ENCODE measurements around the gene JARID2. TPM values are rescaled to one million over a fixed set of nuclear protein-coding genes. Genes with fewer than 3 reads are reported as not detected.

The JARID2 gene
- total and polyA plus RNA-seq, 2 of the 13 experiments (the other 11 are each of a cell fraction or from before 2014, with no cell fraction given): 7.5 to 10.3 TPM

DNA sequence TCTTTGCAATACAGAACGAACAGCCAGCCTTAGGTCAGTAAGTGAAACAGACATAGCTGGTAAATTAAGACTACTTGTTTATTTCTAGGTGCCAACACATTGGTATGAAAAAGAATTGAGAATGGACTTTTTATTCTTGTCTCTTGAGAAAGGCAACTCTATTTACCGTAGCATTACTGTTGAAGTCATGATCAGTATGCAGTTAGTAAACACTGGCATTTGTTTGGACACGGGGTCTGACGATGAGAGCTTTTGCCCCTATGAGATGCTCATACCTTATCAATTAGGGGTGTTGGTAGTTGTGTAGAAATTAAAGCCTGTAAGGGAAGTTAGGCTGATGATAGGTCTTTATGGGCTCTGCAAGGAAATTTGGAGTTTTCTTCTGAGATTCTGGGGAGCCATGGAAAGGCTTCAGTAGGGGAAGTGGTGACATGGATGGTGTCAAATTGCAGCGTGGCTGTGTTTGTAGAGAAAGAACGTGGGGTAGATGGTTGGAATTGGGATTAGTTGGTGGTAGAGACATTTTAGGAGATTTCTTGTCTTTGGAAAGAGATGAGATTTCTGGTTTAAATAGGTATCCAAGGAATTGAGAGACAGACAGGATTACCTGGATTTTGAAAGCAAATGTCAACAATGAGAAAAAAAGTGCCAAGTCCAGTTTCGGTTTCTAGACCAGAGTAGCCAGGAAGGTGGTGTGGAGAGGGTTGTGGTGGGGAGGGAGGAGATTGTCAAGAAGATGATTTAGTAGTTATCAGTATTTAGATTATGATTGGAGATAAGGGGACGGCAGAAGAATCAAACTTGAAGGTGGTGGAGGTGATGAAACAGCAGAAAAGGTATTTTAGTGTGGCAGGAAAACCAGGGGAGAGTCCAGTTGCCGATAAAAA is 116.6 kb downstream of the JARID2 start:
- peaks cover 49% of the 10 kb centered on the region for H3K79me2 ChIP-seq (ENCODE audit: insufficient read depth, low read length)
- no peaks in the 10 kb centered on the region for H3K36me3 ChIP-seq (replicated peaks in 1 of 2; ENCODE audit: control insufficient read depth in 1 of 2, insufficient read depth in 2 of 2, low read length in 2 of 2)
- peaks cover 20% of the 10 kb centered on the region for H4K20me1 ChIP-seq (ENCODE audit: insufficient read depth, low read length)
- peak overlapping the region; percentile 4 for H3K27ac ChIP-seq (ENCODE audit: extremely low read length, insufficient read depth, low read length)
- no peak overlapping the region for H2AFZ ChIP-seq (ENCODE audit: low read length)
- in situ Hi-C loops (cut with HindIII; ENCODE audit: extremely low pct_ligation_motif_present, low pct_unique_long_range_greater_than_20kb): no loop called here
- H3K27me3 ChIP-seq (ENCODE audit: control insufficient read depth in 1 of 2, insufficient read depth in 2 of 2, low read length in 2 of 2): no peaks in the 10 kb centered on the region
- H3K4me2 ChIP-seq (ENCODE audit: low read depth, low read length): peak overlapping the region; percentile 74
- intact Hi-C loops (cut with micrococcal nuclease; ENCODE audit: unreplicated experiment): no loop called here
- ChIA-PET POLR2A (no interaction called here), CTCF (ENCODE audit: low intra/inter-chr PET ratio, low total read pairs) (no interaction called here)
- peak; percentile 87 for ATAC-seq
- peak overlapping the region; percentile 7; the same call in 1 of the 2 replicates for H3K9ac ChIP-seq (ENCODE audit: insufficient read depth, low read depth, low read length)
- 14% methylated on average over 9 of the region's 9 CpGs for WGBS (ENCODE audit: low lambda C conversion rate)
- peak; percentile 59 for DNase-seq (ENCODE audit: low spot score)
- H3K9me3 ChIP-seq (ENCODE audit: low read length): no peaks in the 10 kb centered on the region
- H3K4me1 ChIP-seq (ENCODE audit: insufficient read depth, low read length): peaks cover 42% of the 10 kb centered on the region
- FAIRE-seq: no peak
- no TSS peak for BruUV-seq (replicated peaks)
- H3K4me3 ChIP-seq (replicated peaks in 1 of 3; ENCODE audit: insufficient read depth in 1 of 3, low read depth in 2 of 3, low read length in 3 of 3): peak overlapping the region; percentile 18 to 34 (median 27); a peak in 4 of 6 replicates
- TF ChIP-seq SOX6 (IDR thresholded peaks at IDR 0.05): no peak
- peak; percentile 44; the same call in 1 of the 2 replicates for TF ChIP-seq SOX6 (CRISPR knock-in tag; IDR thresholded peaks at IDR 0.05)
- TF ChIP-seq PHF8 (CRISPR knock-in tag; IDR thresholded peaks at IDR 0.05): no peak
- TF ChIP-seq ZMYM3 (CRISPR knock-in tag; IDR thresholded peaks at IDR 0.05): peak; percentile 11; the same call in 1 of the 2 replicates
- TF ChIP-seq NFKB2 (CRISPR knock-in tag; IDR thresholded peaks at IDR 0.05; ENCODE audit: borderline replicate concordance): no peak
- TF ChIP-seq SAFB2 (CRISPR knock-in tag; IDR thresholded peaks at IDR 0.05; ENCODE audit: borderline replicate concordance, low read depth): no peak
- no peak for TF ChIP-seq ZNF713 (CRISPR knock-in tag; IDR thresholded peaks at IDR 0.05)
- TF ChIP-seq ZNF782 (CRISPR knock-in tag; IDR thresholded peaks at IDR 0.05; ENCODE audit: borderline replicate concordance): no peak
- TF ChIP-seq, protein P1, sequence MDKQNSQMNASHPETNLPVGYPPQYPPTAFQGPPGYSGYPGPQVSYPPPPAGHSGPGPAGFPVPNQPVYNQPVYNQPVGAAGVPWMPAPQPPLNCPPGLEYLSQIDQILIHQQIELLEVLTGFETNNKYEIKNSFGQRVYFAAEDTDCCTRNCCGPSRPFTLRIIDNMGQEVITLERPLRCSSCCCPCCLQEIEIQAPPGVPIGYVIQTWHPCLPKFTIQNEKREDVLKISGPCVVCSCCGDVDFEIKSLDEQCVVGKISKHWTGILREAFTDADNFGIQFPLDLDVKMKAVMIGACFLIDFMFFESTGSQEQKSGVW (CRISPR knock-in tag; IDR thresholded peaks at IDR 0.05; ENCODE audit: borderline replicate concordance): no peak
- no peak for TF ChIP-seq KLF13 (CRISPR knock-in tag; IDR thresholded peaks at IDR 0.05)
- no peak for TF ChIP-seq ZNF101 (CRISPR knock-in tag; IDR thresholded peaks at IDR 0.05; ENCODE audit: borderline replicate concordance, low read depth)
- TF ChIP-seq JUN (CRISPR knock-in tag; IDR thresholded peaks at IDR 0.05): no peak
- TF ChIP-seq ZFP36 (IDR thresholded peaks at IDR 0.05; ENCODE audit: borderline replicate concordance, low read depth, low read length, partially characterized antibody): no peak
- TF ChIP-seq, protein P2, sequence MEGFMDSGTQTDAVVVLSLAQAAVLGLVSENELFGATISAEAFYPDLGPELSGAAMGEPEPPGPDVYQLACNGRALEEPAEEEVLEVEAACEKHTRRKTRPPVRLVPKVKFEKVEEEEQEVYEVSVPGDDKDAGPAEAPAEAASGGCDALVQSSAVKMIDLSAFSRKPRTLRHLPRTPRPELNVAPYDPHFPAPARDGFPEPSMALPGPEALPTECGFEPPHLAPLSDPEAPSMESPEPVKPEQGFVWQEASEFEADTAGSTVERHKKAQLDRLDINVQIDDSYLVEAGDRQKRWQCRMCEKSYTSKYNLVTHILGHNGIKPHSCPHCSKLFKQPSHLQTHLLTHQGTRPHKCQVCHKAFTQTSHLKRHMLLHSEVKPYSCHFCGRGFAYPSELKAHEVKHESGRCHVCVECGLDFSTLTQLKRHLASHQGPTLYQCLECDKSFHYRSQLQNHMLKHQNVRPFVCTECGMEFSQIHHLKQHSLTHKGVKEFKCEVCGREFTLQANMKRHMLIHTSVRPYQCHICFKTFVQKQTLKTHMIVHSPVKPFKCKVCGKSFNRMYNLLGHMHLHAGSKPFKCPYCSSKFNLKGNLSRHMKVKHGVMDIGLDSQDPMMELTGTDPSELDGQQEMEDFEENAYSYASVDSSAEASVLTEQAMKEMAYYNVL (CRISPR knock-in tag; IDR thresholded peaks at IDR 0.05; ENCODE audit: borderline replicate concordance): no peak
- 0 out of 2 replicates have a peak, but pooled peaks have one; percentile 9 for TF ChIP-seq ZNF644 (CRISPR knock-in tag; IDR thresholded peaks at IDR 0.05; ENCODE audit: low read depth)
- TF ChIP-seq PAWR (CRISPR knock-in tag; IDR thresholded peaks at IDR 0.05; ENCODE audit: borderline replicate concordance): no peak
- TF ChIP-seq ZNF773 (CRISPR knock-in tag; IDR thresholded peaks at IDR 0.05; ENCODE audit: borderline replicate concordance): no peak
- TF ChIP-seq FOXA3 (CRISPR knock-in tag; IDR thresholded peaks at IDR 0.05): peak; percentile 65
- TF ChIP-seq, protein P3, sequence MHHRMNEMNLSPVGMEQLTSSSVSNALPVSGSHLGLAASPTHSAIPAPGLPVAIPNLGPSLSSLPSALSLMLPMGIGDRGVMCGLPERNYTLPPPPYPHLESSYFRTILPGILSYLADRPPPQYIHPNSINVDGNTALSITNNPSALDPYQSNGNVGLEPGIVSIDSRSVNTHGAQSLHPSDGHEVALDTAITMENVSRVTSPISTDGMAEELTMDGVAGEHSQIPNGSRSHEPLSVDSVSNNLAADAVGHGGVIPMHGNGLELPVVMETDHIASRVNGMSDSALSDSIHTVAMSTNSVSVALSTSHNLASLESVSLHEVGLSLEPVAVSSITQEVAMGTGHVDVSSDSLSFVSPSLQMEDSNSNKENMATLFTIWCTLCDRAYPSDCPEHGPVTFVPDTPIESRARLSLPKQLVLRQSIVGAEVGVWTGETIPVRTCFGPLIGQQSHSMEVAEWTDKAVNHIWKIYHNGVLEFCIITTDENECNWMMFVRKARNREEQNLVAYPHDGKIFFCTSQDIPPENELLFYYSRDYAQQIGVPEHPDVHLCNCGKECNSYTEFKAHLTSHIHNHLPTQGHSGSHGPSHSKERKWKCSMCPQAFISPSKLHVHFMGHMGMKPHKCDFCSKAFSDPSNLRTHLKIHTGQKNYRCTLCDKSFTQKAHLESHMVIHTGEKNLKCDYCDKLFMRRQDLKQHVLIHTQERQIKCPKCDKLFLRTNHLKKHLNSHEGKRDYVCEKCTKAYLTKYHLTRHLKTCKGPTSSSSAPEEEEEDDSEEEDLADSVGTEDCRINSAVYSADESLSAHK (CRISPR knock-in tag; IDR thresholded peaks at IDR 0.05; ENCODE audit: borderline replicate concordance): no peak
- no peak for TF ChIP-seq TCF7 (IDR thresholded peaks at IDR 0.05; ENCODE audit: low read depth)

Data from HepG2 (cell line).